Measurements from ENCODE around the gene FEN1.

- TF ChIP-seq CTCF (IDR thresholded peaks at IDR 0.05) (peak; percentile 77 to 94 (median 88)), POLR2AphosphoS5 (IDR thresholded peaks at IDR 0.05) (peak; percentile 33)
These were observed 4.7 kb downstream of the FEN1 start for GRCh38 chr11:61797263-61797944.

Measured in gastroesophageal sphincter (tissue), 3 donors.